ENCODE data around the gene RIOK1. TPM values are rescaled to one million over a fixed set of nuclear protein-coding genes. Genes with fewer than 3 reads are reported as not detected.

RIOK1 gene
- total and polyA plus RNA-seq, 12 donors, result 7.0 to 13.4 (median 11.0) TPM

DNA sequence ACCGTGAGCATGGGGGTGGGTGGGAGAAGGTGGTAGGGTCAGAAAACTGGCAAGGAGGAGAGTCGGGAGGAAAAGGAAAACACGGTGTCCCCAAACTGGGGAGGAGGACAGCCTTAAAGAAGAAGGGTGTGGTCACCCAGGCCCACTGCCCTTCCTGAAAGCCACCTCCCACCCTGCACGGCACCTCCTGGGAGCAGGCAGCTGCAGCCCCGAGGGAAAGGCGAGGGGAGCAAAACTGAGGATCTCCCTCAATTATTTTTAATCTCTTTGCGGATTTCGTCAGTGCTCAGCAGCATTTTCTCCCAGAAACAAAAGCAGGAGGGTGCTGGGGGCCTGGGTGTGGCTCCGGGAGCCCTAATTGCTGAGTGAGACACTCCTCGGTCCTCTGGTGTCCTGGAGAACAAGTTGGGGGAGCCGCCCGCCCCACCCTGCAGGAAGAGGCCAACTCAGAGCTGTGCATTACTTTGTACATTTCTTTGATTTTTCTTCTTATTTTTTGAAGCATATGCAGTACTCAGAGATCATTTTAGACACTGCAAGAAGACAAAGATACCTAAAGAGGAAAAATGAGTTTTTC is 56.4 kb downstream of the RIOK1 start:
- intact Hi-C loops (cut with DNase I), result no loop called here
- ATAC-seq (no peak), DNase-seq (no peak)
- no peak overlapping the region for H3K27ac ChIP-seq
- TF ChIP-seq, protein P1, sequence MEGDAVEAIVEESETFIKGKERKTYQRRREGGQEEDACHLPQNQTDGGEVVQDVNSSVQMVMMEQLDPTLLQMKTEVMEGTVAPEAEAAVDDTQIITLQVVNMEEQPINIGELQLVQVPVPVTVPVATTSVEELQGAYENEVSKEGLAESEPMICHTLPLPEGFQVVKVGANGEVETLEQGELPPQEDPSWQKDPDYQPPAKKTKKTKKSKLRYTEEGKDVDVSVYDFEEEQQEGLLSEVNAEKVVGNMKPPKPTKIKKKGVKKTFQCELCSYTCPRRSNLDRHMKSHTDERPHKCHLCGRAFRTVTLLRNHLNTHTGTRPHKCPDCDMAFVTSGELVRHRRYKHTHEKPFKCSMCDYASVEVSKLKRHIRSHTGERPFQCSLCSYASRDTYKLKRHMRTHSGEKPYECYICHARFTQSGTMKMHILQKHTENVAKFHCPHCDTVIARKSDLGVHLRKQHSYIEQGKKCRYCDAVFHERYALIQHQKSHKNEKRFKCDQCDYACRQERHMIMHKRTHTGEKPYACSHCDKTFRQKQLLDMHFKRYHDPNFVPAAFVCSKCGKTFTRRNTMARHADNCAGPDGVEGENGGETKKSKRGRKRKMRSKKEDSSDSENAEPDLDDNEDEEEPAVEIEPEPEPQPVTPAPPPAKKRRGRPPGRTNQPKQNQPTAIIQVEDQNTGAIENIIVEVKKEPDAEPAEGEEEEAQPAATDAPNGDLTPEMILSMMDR (IDR thresholded peaks at IDR 0.05), result no peak
- H3K4me3 ChIP-seq, result no peak overlapping the region
- 68 to 71% methylated on average over 12 of the region's 12 CpGs for WGBS, 2 donors
- peaks cover 0 to 8% (median 5%) of the 10 kb centered on the region in 7 donors for H3K27me3 ChIP-seq
- no peaks in the 10 kb centered on the region for H3K4me1 ChIP-seq
- peaks cover 0 to 7% (median 0%) of the 10 kb centered on the region in 11 donors for H3K9me3 ChIP-seq
- no peaks in the 10 kb centered on the region for H3K36me3 ChIP-seq

DNA sequence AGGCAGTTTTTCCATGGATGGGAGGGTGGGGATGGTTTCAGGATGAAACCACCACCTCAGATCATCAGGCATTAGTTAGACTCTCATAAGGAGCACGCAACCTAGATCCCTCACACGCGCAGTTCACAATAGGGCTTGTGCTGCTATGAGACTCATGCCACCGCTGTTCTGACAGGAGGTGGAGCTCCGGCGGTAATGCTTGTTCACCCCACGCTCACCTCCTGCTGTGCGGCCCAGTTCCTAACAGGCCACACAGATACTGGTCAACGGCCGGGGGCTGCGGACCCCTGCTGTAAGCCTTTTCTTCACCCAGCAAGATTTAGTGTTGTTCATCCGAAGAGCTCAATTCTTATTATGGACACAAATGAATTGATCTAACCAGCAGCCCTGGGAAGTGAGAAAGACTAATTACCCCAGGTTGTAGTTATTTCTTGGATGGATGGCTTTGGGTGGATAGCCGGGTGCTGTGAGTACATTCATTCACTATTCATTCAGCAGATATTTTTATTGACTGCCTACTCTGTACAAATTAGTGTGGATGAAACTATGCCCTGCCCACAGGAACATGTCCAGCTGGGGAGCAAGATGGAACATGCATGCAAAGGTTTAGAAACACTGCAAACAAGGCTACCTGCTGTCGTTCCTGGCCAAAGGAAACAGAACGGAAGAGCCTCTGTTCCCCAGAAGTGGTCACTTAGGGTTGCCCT is 57.2 kb downstream of the RIOK1 start:
- peak in 2 of 8 donors; percentile 47 to 61 for ATAC-seq
- intact Hi-C loops (cut with DNase I), result no loop called here
- TF ChIP-seq, protein P1 (IDR thresholded peaks at IDR 0.05), result no peak
- Histone ChIP-seq H3K27me3 (peaks cover 0 to 8% (median 5%) of the 10 kb centered on the region in 7 donors), H3K27ac (no peak overlapping the region), H3K4me1 (no peaks in the 10 kb centered on the region), H3K36me3 (no peaks in the 10 kb centered on the region), H3K4me3 (no peak overlapping the region), H3K9me3 (peaks cover 0 to 4% (median 0%) of the 10 kb centered on the region in 11 donors)
- DNase-seq, result no peak
- 62 to 66% methylated on average over 15 of the region's 15 CpGs for WGBS, 2 donors

DNA sequence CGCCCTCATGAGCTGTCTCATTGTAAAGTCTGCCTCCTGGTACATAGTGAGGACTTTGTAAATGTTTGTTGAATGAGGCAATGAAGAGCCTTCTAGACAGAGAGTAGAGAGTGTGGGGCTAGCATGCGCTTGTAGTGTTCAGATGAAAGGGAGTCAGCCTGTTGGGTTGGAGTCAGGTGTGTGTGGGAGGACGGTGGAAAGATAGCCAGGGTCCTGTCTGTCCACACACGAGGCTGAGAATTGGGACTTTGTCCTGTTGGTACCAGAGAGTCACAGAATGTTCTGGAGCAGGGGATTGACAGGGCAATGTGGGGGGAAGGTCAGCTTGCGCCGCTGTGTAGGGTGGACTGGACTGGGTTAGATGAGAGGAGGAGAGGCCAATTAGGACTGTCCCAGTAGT is 58.6 kb downstream of the RIOK1 start:
- DNase-seq, result no peak
- H3K4me1 ChIP-seq, result no peaks in the 10 kb centered on the region
- intact Hi-C loops (cut with DNase I), result no loop called here
- TF ChIP-seq, protein P1 (IDR thresholded peaks at IDR 0.05), result no peak
- H3K36me3 ChIP-seq, result no peaks in the 10 kb centered on the region
- H3K27ac ChIP-seq, result no peak overlapping the region
- H3K27me3 ChIP-seq, result peaks cover 0 to 8% (median 5%) of the 10 kb centered on the region in 7 donors
- H3K4me3 ChIP-seq, result no peak overlapping the region
- 85 to 91% methylated on average over 6 of the region's 6 CpGs for WGBS, 2 donors
- no peaks in the 10 kb centered on the region for H3K9me3 ChIP-seq
- no peak for ATAC-seq

DNA sequence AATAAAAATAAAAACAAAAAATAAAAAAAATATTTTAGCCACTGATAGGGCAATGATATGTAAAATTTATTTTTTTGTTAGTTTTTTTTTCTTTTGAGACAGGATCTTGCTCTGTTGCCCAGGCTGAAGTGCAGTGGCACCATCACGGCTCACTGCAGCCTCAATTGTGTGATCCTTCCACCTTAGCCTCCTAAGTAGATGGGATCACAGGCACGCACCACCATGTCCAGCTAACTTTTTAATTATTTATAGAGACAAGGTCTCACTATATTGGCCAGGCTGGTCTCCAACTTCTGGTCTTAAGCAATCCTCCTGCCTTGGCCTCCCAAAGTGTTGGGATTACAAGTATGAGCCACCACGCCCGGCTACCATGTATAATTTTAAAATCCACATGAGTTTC is 59.4 kb downstream of the RIOK1 start:
- Histone ChIP-seq H3K36me3 (no peaks in the 10 kb centered on the region), H3K27me3 (peaks cover 0 to 8% (median 5%) of the 10 kb centered on the region in 7 donors), H3K27ac (no peak overlapping the region), H3K9me3 (no peaks in the 10 kb centered on the region), H3K4me3 (no peak overlapping the region), H3K4me1 (no peaks in the 10 kb centered on the region)
- ATAC-seq, result no peak
- intact Hi-C loops (cut with DNase I), result no loop called here
- TF ChIP-seq, protein P1 (IDR thresholded peaks at IDR 0.05), result no peak
- WGBS, 2 donors, result 83 to 87% methylated on average over 4 of the region's 4 CpGs
- DNase-seq, result no peak
